Measurements from ENCODE around the gene TMEM179B. TPM values are rescaled to one million over a fixed set of nuclear protein-coding genes. Genes with fewer than 3 reads are reported as not detected.

The TMEM179B gene
- total and polyA plus RNA-seq, 2 of the 13 experiments (the other 11 are each of a cell fraction or from before 2014, with no cell fraction given): 24.8 to 25.7 TPM

- TF ChIP-seq CEBPZ (IDR thresholded peaks at IDR 0.05; ENCODE audit: low read length) (peak; percentile 88), NFATC3 (CRISPR knock-in tag; IDR thresholded peaks at IDR 0.05) (no peak), POLR2G (IDR thresholded peaks at IDR 0.05; ENCODE audit: low read depth, low read length) (peak; percentile 67), HINFP (CRISPR knock-in tag; IDR thresholded peaks at IDR 0.05; ENCODE audit: low read depth) (peak; percentile 80), THAP11 (CRISPR knock-in tag; IDR thresholded peaks at IDR 0.05) (peak; percentile 75), GZF1 (CRISPR knock-in tag; IDR thresholded peaks at IDR 0.05) (no peak), ZNF142 (CRISPR knock-in tag; IDR thresholded peaks at IDR 0.05) (0 out of 2 replicates have a peak, but pooled peaks have one; percentile 27), ELF3 (CRISPR knock-in tag; IDR thresholded peaks at IDR 0.05) (peak; percentile 43), MZF1 (CRISPR knock-in tag; IDR thresholded peaks at IDR 0.05; ENCODE audit: borderline replicate concordance) (no peak), DZIP1 (CRISPR knock-in tag; IDR thresholded peaks at IDR 0.05) (no peak), PAF1 (CRISPR knock-in tag; IDR thresholded peaks at IDR 0.05) (no peak), SRSF1 (optimal IDR thresholded peaks at IDR 0.05; ENCODE audit: low read depth, low read length) (peak; percentile 78)
These were observed 44.5 kb downstream of the TMEM179B start, which contains the start of gene STX5 (continued) for GRCh38 chr11:62831520-62832335.
